ENCODE results near the gene HSPB8. TPM values are rescaled to one million over a fixed set of nuclear protein-coding genes. Genes with fewer than 3 reads are reported as not detected.

The HSPB8 gene
- polyA plus RNA-seq, 1 of the 3 experiments (the other 2 are of a cell fraction) = 1.2 TPM

DNA sequence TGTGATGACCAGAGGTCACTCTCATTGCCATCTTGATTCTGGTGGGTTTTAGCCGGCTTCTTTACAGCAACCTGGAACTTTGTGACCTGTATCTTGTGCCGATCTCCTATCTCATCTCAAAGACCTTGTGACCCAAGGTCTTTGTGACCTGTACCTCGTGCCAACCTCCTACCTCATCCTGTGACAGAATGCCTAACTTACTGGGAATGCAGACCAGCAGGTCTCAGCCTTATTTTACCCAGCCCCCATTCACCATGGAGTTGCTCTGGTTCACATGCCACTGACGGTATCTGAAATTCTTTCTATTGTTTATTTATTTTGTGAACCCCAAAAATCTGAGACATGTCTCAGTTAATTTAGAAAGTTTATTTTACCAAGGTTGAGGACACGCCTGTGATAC, 7.4 kb upstream of the HSPB8 start:
- H3K9me3 ChIP-seq = no peaks in the 10 kb centered on the region

More for the DNA sequence above, 7.4 kb upstream of the HSPB8 start:
- ChIA-PET POLR2A (no interaction called here), CTCF (no interaction called here)
- H2AFZ ChIP-seq (ENCODE audit: low read depth) = no peak overlapping the region
- no peak overlapping the region for H3K9ac ChIP-seq
- H3K4me1 ChIP-seq (ENCODE audit: control insufficient read depth in 1 of 2, insufficient read depth in 2 of 2, low read depth in 1 of 2, low read length in 1 of 2) = no peaks in the 10 kb centered on the region
- H3K79me2 ChIP-seq (ENCODE audit: insufficient read depth) = no peaks in the 10 kb centered on the region
- TF ChIP-seq NRF1 (IDR thresholded peaks at IDR 0.05; ENCODE audit: low read depth, low read length) (no peak), FOXJ3 (CRISPR knock-in tag; IDR thresholded peaks at IDR 0.05) (no peak), CTCF (IDR thresholded peaks at IDR 0.05) (no peak), MXI1 (IDR thresholded peaks at IDR 0.05; ENCODE audit: low read depth, low read length) (no peak), MEF2A (IDR thresholded peaks at IDR 0.05; ENCODE audit: borderline replicate concordance, low read depth) (no peak), RAD21 (IDR thresholded peaks at IDR 0.05; ENCODE audit: low read length) (no peak), EZH2phosphoT487 (IDR thresholded peaks at IDR 0.05; ENCODE audit: borderline replicate concordance, low read depth) (no peak), CHD2 (IDR thresholded peaks at IDR 0.05; ENCODE audit: low read length, partially characterized antibody) (no peak), TAF1 (IDR thresholded peaks at IDR 0.05; ENCODE audit: borderline replicate concordance, low read depth, low read length) (no peak), RXRA (IDR thresholded peaks at IDR 0.05; ENCODE audit: borderline replicate concordance, low read depth) (no peak), EP300 (IDR thresholded peaks at IDR 0.05; ENCODE audit: borderline replicate concordance in 1 of 2, low read depth in 1 of 2, low read length in 1 of 2) (no peak), ELF1 (IDR thresholded peaks at IDR 0.05) (no peak), FOSL2 (IDR thresholded peaks at IDR 0.05; ENCODE audit: borderline replicate concordance, low read depth) (no peak), SMC3 (IDR thresholded peaks at IDR 0.05; ENCODE audit: low read depth, low read length) (no peak)
- TF ChIP-seq, protein P1, sequence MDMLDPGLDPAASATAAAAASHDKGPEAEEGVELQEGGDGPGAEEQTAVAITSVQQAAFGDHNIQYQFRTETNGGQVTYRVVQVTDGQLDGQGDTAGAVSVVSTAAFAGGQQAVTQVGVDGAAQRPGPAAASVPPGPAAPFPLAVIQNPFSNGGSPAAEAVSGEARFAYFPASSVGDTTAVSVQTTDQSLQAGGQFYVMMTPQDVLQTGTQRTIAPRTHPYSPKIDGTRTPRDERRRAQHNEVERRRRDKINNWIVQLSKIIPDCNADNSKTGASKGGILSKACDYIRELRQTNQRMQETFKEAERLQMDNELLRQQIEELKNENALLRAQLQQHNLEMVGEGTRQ (IDR thresholded peaks at IDR 0.05; ENCODE audit: borderline replicate concordance, low read depth, low read length) = no peak
- TF ChIP-seq, protein P2, sequence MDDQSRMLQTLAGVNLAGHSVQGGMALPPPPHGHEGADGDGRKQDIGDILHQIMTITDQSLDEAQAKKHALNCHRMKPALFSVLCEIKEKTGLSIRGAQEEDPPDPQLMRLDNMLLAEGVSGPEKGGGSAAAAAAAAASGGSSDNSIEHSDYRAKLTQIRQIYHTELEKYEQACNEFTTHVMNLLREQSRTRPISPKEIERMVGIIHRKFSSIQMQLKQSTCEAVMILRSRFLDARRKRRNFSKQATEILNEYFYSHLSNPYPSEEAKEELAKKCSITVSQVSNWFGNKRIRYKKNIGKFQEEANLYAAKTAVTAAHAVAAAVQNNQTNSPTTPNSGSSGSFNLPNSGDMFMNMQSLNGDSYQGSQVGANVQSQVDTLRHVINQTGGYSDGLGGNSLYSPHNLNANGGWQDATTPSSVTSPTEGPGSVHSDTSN (IDR thresholded peaks at IDR 0.05) = no peak
- no peak overlapping the region for H3K4me3 ChIP-seq (ENCODE audit: low read depth in 2 of 2, low read length in 1 of 2)
- no peaks in the 10 kb centered on the region for H4K20me1 ChIP-seq (ENCODE audit: insufficient read depth)
- no peak overlapping the region for H3K27ac ChIP-seq (ENCODE audit: low read depth in 2 of 2, low read length in 1 of 2)
- H3K27me3 ChIP-seq (ENCODE audit: insufficient read depth) = no peaks in the 10 kb centered on the region
- no peaks in the 10 kb centered on the region for H3K9me2 ChIP-seq
- 48% methylated on average over 5 of the region's 5 CpGs for WGBS (ENCODE audit: low lambda C conversion rate)
- DNase-seq = no peak
- H3K4me2 ChIP-seq = no peak overlapping the region
- no peaks in the 10 kb centered on the region for H3F3A ChIP-seq (replicated peaks; ENCODE audit: insufficient read depth)
- H3K36me3 ChIP-seq (replicated peaks in 1 of 2; ENCODE audit: control insufficient read depth in 1 of 2, insufficient read depth in 2 of 2, low read length in 1 of 2) = no peaks in the 10 kb centered on the region

All from SK-N-SH (cell line).